ENCODE data around the gene VSTM5. TPM values are rescaled to one million over a fixed set of nuclear protein-coding genes. Genes with fewer than 3 reads are reported as not detected.

VSTM5 gene
- total RNA-seq, 1 experiment from 2014 or later, result not detected

DNA sequence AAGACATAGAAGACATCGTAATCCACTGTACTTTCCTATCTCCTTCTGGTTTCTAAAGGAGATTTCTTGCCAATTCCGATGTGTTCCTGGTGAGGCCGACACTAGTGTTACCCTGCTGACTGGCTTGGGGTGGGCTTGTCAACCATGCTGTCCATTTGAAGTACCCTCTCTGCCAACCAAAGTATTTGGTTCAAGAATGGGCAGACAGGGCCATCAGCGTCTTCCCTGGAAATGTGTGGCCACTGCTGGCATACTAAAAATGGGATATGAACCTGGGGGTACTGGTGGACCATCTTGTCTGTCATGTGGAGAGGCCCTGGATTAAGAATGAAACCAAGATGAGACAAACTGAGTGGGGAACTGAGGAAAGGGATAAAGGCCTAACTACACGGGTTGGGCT lies 1.8 kb upstream of the VSTM5 start:
- no peak overlapping the region for H3K14ac ChIP-seq (ENCODE audit: insufficient read depth, low read length)
- H3K9me3 ChIP-seq (ENCODE audit: control insufficient read depth, low read depth, low read length), result no peaks in the 10 kb centered on the region
- no peak for DNase-seq
- H3K4me1 ChIP-seq (ENCODE audit: insufficient read depth, low read length), result no peaks in the 10 kb centered on the region; the same call in 1 of the 2 replicates
- H3K4me3 Mint-ChIP-seq, result no peak overlapping the region
- no peak overlapping the region for H3K4me2 ChIP-seq (ENCODE audit: insufficient read depth, insufficient read length, low read length)
- H3K27ac ChIP-seq (ENCODE audit: insufficient read length, low read depth, low read length), result no peak overlapping the region
- H2BK20ac ChIP-seq (ENCODE audit: low read depth, low read length, poor library complexity, severe bottlenecking), result no peak overlapping the region
- no peaks in the 10 kb centered on the region for H4K20me1 ChIP-seq (ENCODE audit: control insufficient read depth, insufficient read depth, insufficient read length)
- H4K8ac ChIP-seq (replicated peaks; ENCODE audit: insufficient read length, low read depth, low read length), result no peak overlapping the region
- peaks cover 20 to 23% of the 10 kb centered on the region in 2 experiments for H3K4me1 Mint-ChIP-seq
- no peak overlapping the region for H2AFZ ChIP-seq (ENCODE audit: low read length)
- H3K23ac ChIP-seq (ENCODE audit: insufficient read length, low read depth, low read length), result no peak overlapping the region
- peaks cover 5% of the 10 kb centered on the region for H3K23me2 ChIP-seq (ENCODE audit: insufficient read length, low read depth, low read length, poor library complexity, severe bottlenecking)
- no peaks in the 10 kb centered on the region for H3K9me3 Mint-ChIP-seq
- no peaks in the 10 kb centered on the region for H3K36me3 Mint-ChIP-seq (ENCODE audit: insufficient read depth in 1 of 3, low read depth in 3 of 3)
- no peak overlapping the region for H3K18ac ChIP-seq (ENCODE audit: insufficient read length, low read depth, low read length)
- WGBS (ENCODE audit: extremely low coverage, insufficient read length, low lambda C conversion rate), result no CpG with 5 or more reads among the region's 5 CpGs
- H3K79me1 ChIP-seq (ENCODE audit: insufficient read depth, low read depth, low read length, poor library complexity, severe bottlenecking), result no peaks in the 10 kb centered on the region
- no peak overlapping the region for H3T11ph ChIP-seq (ENCODE audit: low read length)
- H3K79me2 ChIP-seq (ENCODE audit: insufficient read depth, low read length), result no peaks in the 10 kb centered on the region
- no peak overlapping the region for H3K4ac ChIP-seq (ENCODE audit: low read depth, low read length)
- no peak overlapping the region for H2BK120ac ChIP-seq (ENCODE audit: low read depth, low read length, poor library complexity, severe bottlenecking)
- no peak overlapping the region for H4K91ac ChIP-seq (ENCODE audit: insufficient read length, low read depth, low read length)
- no peak overlapping the region for H3K56ac ChIP-seq (ENCODE audit: insufficient read length, low read depth, low read length)
- no peak overlapping the region for H2BK15ac ChIP-seq (ENCODE audit: low read depth, low read length)
- H3K27me3 ChIP-seq (ENCODE audit: insufficient read depth, low read length), result no peaks in the 10 kb centered on the region
- H2BK5ac ChIP-seq (ENCODE audit: insufficient read length, low read length), result no peak overlapping the region
- TF ChIP-seq, protein P1, sequence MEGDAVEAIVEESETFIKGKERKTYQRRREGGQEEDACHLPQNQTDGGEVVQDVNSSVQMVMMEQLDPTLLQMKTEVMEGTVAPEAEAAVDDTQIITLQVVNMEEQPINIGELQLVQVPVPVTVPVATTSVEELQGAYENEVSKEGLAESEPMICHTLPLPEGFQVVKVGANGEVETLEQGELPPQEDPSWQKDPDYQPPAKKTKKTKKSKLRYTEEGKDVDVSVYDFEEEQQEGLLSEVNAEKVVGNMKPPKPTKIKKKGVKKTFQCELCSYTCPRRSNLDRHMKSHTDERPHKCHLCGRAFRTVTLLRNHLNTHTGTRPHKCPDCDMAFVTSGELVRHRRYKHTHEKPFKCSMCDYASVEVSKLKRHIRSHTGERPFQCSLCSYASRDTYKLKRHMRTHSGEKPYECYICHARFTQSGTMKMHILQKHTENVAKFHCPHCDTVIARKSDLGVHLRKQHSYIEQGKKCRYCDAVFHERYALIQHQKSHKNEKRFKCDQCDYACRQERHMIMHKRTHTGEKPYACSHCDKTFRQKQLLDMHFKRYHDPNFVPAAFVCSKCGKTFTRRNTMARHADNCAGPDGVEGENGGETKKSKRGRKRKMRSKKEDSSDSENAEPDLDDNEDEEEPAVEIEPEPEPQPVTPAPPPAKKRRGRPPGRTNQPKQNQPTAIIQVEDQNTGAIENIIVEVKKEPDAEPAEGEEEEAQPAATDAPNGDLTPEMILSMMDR (conservative IDR thresholded peaks at IDR 0.05), result no peak
- H2AK5ac ChIP-seq (ENCODE audit: insufficient read length, low read length), result no peak overlapping the region
- no peak overlapping the region; a peak in 1 of 7 replicates for H3K27ac Mint-ChIP-seq
- no peak overlapping the region for H2BK12ac ChIP-seq (ENCODE audit: insufficient read length, low read depth, low read length)
- no peak overlapping the region for H4K5ac ChIP-seq (ENCODE audit: insufficient read length, low read depth, low read length)
- H3K27me3 Mint-ChIP-seq (ENCODE audit: low read depth), result no peaks in the 10 kb centered on the region; the same call in 1 of the 2 replicates
- no peak overlapping the region for H3K9ac ChIP-seq (ENCODE audit: extremely low read depth, insufficient read length, low read length)
